ENCODE measurements around the gene OMG. TPM values are rescaled to one million over a fixed set of nuclear protein-coding genes. Genes with fewer than 3 reads are reported as not detected.

The OMG gene
- total RNA-seq, 1 donor, result 0.63 TPM

DNA sequence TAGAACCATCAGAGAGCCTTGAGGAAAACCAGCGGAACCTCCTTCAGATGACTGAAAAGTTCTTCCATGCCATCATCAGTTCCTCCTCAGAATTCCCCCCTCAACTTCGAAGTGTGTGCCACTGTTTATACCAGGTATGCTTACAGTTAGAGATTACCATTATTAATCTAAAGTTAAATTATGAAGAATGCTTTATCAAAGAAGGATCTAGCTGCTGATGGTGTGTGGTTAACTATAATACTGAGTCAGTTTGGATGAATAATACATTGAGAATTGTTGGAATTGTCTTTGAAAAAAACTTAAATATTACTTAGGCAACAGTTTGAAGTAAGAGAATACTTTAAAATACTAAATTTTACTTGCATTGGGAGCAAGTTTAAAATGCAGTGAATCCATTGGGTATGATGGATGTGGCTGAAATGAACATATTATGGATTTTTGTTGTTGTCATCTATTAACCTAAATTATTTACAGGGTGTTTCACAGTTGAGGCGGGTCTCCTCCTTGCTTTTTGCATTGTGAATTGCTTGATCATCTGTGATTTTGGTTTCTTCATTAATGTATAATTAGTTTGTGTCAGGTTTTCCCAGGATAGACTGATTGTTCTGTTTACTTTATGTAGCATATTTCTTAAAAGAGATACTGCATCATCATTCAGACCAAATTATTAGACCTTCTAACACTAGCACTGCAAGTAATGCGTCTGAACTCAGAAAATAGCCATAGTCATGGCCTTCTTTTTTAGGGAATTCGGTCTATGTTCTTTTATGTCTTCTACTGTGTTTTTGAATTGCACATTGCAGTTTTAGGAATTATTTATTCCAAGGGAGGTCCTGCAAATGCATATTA, 47.8 kb downstream of the OMG start:
- TF ChIP-seq, protein P1, sequence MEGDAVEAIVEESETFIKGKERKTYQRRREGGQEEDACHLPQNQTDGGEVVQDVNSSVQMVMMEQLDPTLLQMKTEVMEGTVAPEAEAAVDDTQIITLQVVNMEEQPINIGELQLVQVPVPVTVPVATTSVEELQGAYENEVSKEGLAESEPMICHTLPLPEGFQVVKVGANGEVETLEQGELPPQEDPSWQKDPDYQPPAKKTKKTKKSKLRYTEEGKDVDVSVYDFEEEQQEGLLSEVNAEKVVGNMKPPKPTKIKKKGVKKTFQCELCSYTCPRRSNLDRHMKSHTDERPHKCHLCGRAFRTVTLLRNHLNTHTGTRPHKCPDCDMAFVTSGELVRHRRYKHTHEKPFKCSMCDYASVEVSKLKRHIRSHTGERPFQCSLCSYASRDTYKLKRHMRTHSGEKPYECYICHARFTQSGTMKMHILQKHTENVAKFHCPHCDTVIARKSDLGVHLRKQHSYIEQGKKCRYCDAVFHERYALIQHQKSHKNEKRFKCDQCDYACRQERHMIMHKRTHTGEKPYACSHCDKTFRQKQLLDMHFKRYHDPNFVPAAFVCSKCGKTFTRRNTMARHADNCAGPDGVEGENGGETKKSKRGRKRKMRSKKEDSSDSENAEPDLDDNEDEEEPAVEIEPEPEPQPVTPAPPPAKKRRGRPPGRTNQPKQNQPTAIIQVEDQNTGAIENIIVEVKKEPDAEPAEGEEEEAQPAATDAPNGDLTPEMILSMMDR (IDR thresholded peaks at IDR 0.05; ENCODE audit: insufficient read depth, low read length), result no peak

More for the DNA sequence above, 47.8 kb downstream of the OMG start:
- no peak overlapping the region for H3K4me3 ChIP-seq (ENCODE audit: low read depth, low read length)
- peak; percentile 82 for DNase-seq (ENCODE audit: low read depth)

Other genes with a start within 250 kb of the OMG start
- gene NF1, start 202.3 kb downstream of the OMG start, total RNA-seq (ENCODE audit: low replicate concordance), result 59.3 and 79.7 TPM in 2 replicates
- 0.54 and 1.1 TPM in 2 replicates for gene EVI2B, start 16.8 kb upstream of the OMG start, total RNA-seq (ENCODE audit: low replicate concordance)
- 9.9 and 11.0 TPM in 2 replicates for gene EVI2A, start 24.4 kb upstream of the OMG start, total RNA-seq (ENCODE audit: low replicate concordance)
- 0.09 and 0.74 TPM in 2 replicates for gene RAB11FIP4, start 94.4 kb upstream of the OMG start, total RNA-seq (ENCODE audit: low replicate concordance)